A673 (cell line): ENCODE results near the gene ESPNL. TPM values are rescaled to one million over a fixed set of nuclear protein-coding genes. Genes with fewer than 3 reads are reported as not detected.
A peak's percentile ranks its signal among the peaks of the same experiment; 100 is the strongest.

Experiments used
- BruUV-seq: library from RNA; stranded (reverse); fragments of 400-500 nt; replicated peaks from 2 replicates; lab custom pipeline; 2021; lab: Mats Ljungman, UMichigan
- CTCF ChIA-PET: fragments of 300-600 bp; sonication (Branson Sonifier 250); formaldehyde crosslinking; loops from one replicate; lab custom pipeline; 2022; ENCODE audit warnings: antibody characterized with exemption; lab: Charles Lee
- POLR2A ChIA-PET: fragments of 300-600 bp; sonication (Branson Sonifier 250); formaldehyde crosslinking; loops from one replicate; lab custom pipeline; 2022; ENCODE audit warnings: antibody characterized with exemption; ENCODE audit not compliant: low non-redundant PET; lab: Charles Lee
- DNase-seq: peaks from one replicate; pipeline ENCODE4 v3.0.0-alpha.2; 2015; ENCODE audit warnings: low spot score
- H3K27ac ChIP-seq: fragments of 200-600 bp; sonication (generic); 2 replicates; pipeline ENCODE4 v1.5.1; 2016; ENCODE audit warnings: mixed run types, low read depth, mild to moderate bottlenecking, mixed read lengths, antibody characterized with exemption, low read length; ENCODE audit not compliant: poor library complexity, severe bottlenecking
- H3K27me3 ChIP-seq: fragments of 200-600 bp; sonication (generic); replicated peaks from 2 replicates; pipeline ENCODE4 v1.6.1; 2017; ENCODE audit warnings: mixed run types, low read depth, mild to moderate bottlenecking, mixed read lengths, antibody characterized with exemption, low read length; ENCODE audit not compliant: insufficient read depth, poor library complexity
- H3K36me3 ChIP-seq: fragments of 200-600 bp; sonication (generic); 2 replicates; pipeline ENCODE4 v1.6.1; 2016; ENCODE audit warnings: mixed run types, mild to moderate bottlenecking, mixed read lengths, antibody characterized with exemption, low read length; ENCODE audit not compliant: insufficient read depth, poor library complexity, severe bottlenecking
- H3K4me1 ChIP-seq: fragments of 200-600 bp; sonication (generic); 2 replicates; pipeline ENCODE4 v1.6.1; 2017; ENCODE audit warnings: mixed run types, mild to moderate bottlenecking, mixed read lengths, antibody characterized with exemption, low read length; ENCODE audit not compliant: insufficient read depth, poor library complexity, severe bottlenecking
- H3K4me3 ChIP-seq: fragments of 200-600 bp; sonication (generic); 2 replicates; pipeline ENCODE4 v1.5.1; 2016; ENCODE audit warnings: low read depth, mixed run types, mild to moderate bottlenecking, mixed read lengths, low read length; ENCODE audit not compliant: poor library complexity, severe bottlenecking
- H3K9me3 ChIP-seq: fragments of 200-600 bp; sonication (generic); 2 replicates; pipeline ENCODE4 v1.6.1; 2016; ENCODE audit warnings: mixed run types, low read depth, mild to moderate bottlenecking, mixed read lengths, antibody characterized with exemption, low read length; ENCODE audit not compliant: poor library complexity, severe bottlenecking
- EZH2 ChIP-seq: fragments of 200-600 bp; sonication (generic); IDR thresholded peaks from 2 replicates; pipeline ENCODE4 v1.6.1; 2017; ENCODE audit warnings: borderline replicate concordance, low read depth, mild to moderate bottlenecking, mixed read lengths, antibody characterized with exemption, low read length; ENCODE audit not compliant: poor library complexity, severe bottlenecking
- intact Hi-C: fragments of 100-400 bp; cut with micrococcal nuclease; formaldehyde crosslinking; loops from one replicate; pipeline ENCODE4 v1.10.0; 2022; ENCODE audit not compliant: unreplicated experiment
- total RNA-seq: library from RNA; stranded (reverse); gene quantifications from 2 replicates; pipeline ENCODE4 v1.2.3, GENCODE V29; 2021
- TF ChIP-seq, protein P1 (sequence below): fragments of 300-800, 200-600 bp; sonication (generic); conservative IDR thresholded peaks from 2 replicates; pipeline ENCODE4 v1.5.1; 2017; ENCODE audit warnings: low read depth, mild to moderate bottlenecking, antibody characterized with exemption, low read length, moderate library complexity, mixed read lengths

Gene ESPNL
- total RNA-seq, 1 experiment from 2014 or later, result 0.30 TPM

DNA sequence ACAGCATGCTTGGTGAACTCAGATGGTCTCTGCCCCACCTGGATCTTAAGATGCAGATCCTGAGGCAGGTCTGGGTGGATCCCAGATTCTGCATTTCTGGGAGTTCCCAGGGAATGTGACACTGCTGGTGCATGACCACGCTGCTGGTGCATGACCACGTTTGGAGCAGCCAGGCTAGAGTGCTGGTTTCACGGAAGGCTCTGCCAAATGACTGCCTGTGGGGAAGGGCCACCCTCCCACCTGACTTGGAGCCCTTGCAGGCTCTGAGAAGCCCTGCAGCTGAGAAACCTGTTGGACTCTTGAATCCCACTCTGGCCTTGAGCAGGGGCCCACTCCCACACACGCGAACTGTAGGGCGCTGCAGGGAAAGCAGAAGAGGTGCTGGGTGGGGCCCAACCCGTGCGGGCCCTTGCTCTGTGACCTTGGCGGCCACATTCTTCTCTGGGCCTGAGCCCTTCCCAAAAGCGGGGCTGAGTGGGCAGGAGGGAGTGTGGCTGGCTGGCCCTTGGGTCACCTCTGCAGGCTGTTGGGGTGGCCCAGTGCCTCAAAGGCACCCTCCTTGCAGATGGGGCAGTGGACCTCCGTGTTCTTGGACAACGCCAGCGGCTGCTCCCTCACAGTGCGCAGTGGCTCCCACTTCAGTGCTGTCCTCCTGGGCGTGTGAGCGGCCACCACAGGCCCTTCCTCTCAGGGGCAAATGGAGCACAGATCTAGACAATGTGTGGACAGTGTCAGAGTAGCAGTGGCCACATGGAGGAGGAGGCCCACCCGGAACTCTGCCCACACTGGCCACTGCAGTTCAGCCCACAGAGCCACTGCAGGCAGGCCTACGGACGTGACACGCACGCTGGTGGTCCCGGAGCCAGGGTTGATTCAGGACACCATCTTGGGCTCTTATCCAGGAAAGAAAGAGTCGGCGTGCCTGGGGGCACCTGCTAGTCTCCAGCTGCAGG lies 66.5 kb downstream of the ESPNL start:
- peaks cover 16% of the 10 kb centered on the region for H3K4me1 ChIP-seq
- CTCF ChIA-PET, result no interaction called here

DNA sequence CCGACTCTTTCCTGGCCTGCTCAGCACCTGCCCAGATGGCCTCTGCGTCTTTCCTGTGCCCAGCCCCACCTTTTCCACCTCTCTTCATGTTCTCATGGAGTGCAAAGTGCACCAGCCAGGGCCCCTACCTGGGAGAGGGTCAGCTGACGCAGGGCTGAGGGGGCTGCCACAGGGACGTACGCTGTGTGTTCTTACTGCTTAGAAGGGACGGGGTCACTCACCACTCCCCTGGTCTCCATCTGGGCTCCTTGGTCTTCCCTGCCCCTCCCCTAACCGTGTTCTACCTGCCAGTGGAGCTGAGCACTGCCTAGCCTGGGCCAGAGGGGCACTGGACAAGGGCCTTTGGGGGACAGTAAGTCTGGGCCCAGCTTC lies 67.2 kb downstream of the ESPNL start:
- no peak overlapping the region for H3K4me3 ChIP-seq
- DNase-seq, result no peak
- H3K36me3 ChIP-seq, result peaks cover 24% of the 10 kb centered on the region
- CTCF ChIA-PET, result no interaction called here
- intact Hi-C loops, result no loop called here
- H3K4me1 ChIP-seq, result peaks cover 16% of the 10 kb centered on the region
- POLR2A ChIA-PET, result no interaction called here
- H3K9me3 ChIP-seq, result no peaks in the 10 kb centered on the region
- TF ChIP-seq EZH2, result no peak
- TF ChIP-seq, protein P1, sequence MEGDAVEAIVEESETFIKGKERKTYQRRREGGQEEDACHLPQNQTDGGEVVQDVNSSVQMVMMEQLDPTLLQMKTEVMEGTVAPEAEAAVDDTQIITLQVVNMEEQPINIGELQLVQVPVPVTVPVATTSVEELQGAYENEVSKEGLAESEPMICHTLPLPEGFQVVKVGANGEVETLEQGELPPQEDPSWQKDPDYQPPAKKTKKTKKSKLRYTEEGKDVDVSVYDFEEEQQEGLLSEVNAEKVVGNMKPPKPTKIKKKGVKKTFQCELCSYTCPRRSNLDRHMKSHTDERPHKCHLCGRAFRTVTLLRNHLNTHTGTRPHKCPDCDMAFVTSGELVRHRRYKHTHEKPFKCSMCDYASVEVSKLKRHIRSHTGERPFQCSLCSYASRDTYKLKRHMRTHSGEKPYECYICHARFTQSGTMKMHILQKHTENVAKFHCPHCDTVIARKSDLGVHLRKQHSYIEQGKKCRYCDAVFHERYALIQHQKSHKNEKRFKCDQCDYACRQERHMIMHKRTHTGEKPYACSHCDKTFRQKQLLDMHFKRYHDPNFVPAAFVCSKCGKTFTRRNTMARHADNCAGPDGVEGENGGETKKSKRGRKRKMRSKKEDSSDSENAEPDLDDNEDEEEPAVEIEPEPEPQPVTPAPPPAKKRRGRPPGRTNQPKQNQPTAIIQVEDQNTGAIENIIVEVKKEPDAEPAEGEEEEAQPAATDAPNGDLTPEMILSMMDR, result no peak
- H3K27ac ChIP-seq, result peak overlapping the region; percentile 42
- H3K27me3 ChIP-seq, result peaks cover 6% of the 10 kb centered on the region
- no TSS peak for BruUV-seq

More for the DNA sequence above, 66.5 kb downstream of the ESPNL start:
- Histone ChIP-seq H3K4me3 (no peak overlapping the region), H3K27ac (no peak overlapping the region), H3K27me3 (peaks cover 6% of the 10 kb centered on the region), H3K36me3 (peaks cover 24% of the 10 kb centered on the region), H3K9me3 (no peaks in the 10 kb centered on the region)
- POLR2A ChIA-PET, result no interaction called here
- no TSS peak for BruUV-seq
- TF ChIP-seq, protein P1, result no peak
- no peak for TF ChIP-seq EZH2
- intact Hi-C loops, result no loop called here
- no peak for DNase-seq

DNA sequence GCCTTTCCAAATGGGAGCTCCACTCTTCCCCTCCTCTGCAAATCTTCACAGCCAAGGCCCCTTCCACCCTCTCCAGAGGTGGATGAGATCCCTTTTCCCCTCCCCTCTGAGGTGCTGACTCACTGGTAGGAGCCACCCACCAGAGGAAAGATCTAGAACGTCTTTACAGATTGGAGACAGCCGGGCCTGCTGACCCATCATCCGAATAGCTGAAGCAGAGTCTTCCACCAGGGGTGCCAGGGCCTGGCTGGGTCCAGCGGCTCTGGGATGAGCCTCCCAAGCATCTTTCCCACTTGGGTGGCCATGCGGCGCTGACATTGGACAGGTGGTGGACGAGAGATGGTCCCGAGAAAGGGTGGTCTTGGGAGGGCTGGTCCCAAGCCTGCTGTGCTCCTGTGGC lies 67.6 kb downstream of the ESPNL start:
- intact Hi-C loops, result no loop called here

More for the DNA sequence above, 67.6 kb downstream of the ESPNL start:
- Histone ChIP-seq H3K9me3 (no peaks in the 10 kb centered on the region), H3K27ac (peak overlapping the region; percentile 42), H3K4me3 (no peak overlapping the region), H3K4me1 (peaks cover 16% of the 10 kb centered on the region), H3K36me3 (peaks cover 24% of the 10 kb centered on the region), H3K27me3 (peaks cover 6% of the 10 kb centered on the region)
- BruUV-seq, result no TSS peak
- TF ChIP-seq, protein P1, result no peak
- TF ChIP-seq EZH2, result no peak
- CTCF ChIA-PET, result no interaction called here
- DNase-seq, result no peak
- POLR2A ChIA-PET, result no interaction called here
